Measurements from ENCODE around the gene RHOT1.

Gene RHOT1

GRCh38 chr17:32126746-32127145 is 15.6 kb upstream of the RHOT1 start:
- TF ChIP-seq ZBTB7A (IDR thresholded peaks at IDR 0.05; ENCODE audit: low read depth) (no peak), TAF1 (IDR thresholded peaks at IDR 0.05; ENCODE audit: low read depth) (no peak), CREB1 (IDR thresholded peaks at IDR 0.05; ENCODE audit: low read depth) (no peak), FOXM1 (IDR thresholded peaks at IDR 0.05; ENCODE audit: borderline replicate concordance, low read depth) (no peak), TEAD4 (IDR thresholded peaks at IDR 0.05) (no peak), REST (IDR thresholded peaks at IDR 0.05; ENCODE audit: low read depth) (no peak)

- no peak for TF ChIP-seq NFIC (IDR thresholded peaks at IDR 0.05)
- TF ChIP-seq TAF1 (IDR thresholded peaks at IDR 0.05; ENCODE audit: low read depth), result 0 out of 2 replicates have a peak, but pooled peaks have one; percentile 33
- peak; percentile 58; the same call in 1 of the 2 replicates for TF ChIP-seq MAX (IDR thresholded peaks at IDR 0.05)
- TF ChIP-seq FOXM1 (IDR thresholded peaks at IDR 0.05; ENCODE audit: borderline replicate concordance, low read depth), result no peak
- no peak for TF ChIP-seq TCF12 (IDR thresholded peaks at IDR 0.05; ENCODE audit: low read depth)
- TF ChIP-seq USF1 (IDR thresholded peaks at IDR 0.05), result peak; percentile 67
- no peak for TF ChIP-seq TEAD4 (IDR thresholded peaks at IDR 0.05)
- no peak for TF ChIP-seq REST (IDR thresholded peaks at IDR 0.05; ENCODE audit: low read depth)
- TF ChIP-seq EGR1 (IDR thresholded peaks at IDR 0.05), result no peak
- TF ChIP-seq CEBPB (IDR thresholded peaks at IDR 0.05), result no peak
- no peak for TF ChIP-seq CREB1 (IDR thresholded peaks at IDR 0.05; ENCODE audit: low read depth)
- peak; percentile 28; the same call in 1 of the 2 replicates for TF ChIP-seq YY1 (IDR thresholded peaks at IDR 0.05; ENCODE audit: low read depth)
- no peak for TF ChIP-seq ZBTB7A (IDR thresholded peaks at IDR 0.05; ENCODE audit: low read depth)
- TF ChIP-seq RAD21 (IDR thresholded peaks at IDR 0.05; ENCODE audit: low read depth), result no peak
- no peak for TF ChIP-seq EP300 (IDR thresholded peaks at IDR 0.05; ENCODE audit: borderline replicate concordance)
Observed at GRCh38 chr17:32127158-32127897, 15.0 kb upstream of the RHOT1 start.

- peak; percentile 38 for TF ChIP-seq RAD21 (IDR thresholded peaks at IDR 0.05; ENCODE audit: low read depth)
Observed at GRCh38 chr17:32135497-32136117, 6.7 kb upstream of the RHOT1 start.

GRCh38 chr17:32136856-32137255 is 5.4 kb upstream of the RHOT1 start:
- TF ChIP-seq CEBPB (IDR thresholded peaks at IDR 0.05), result no peak
- TF ChIP-seq TEAD4 (IDR thresholded peaks at IDR 0.05), result no peak
- TF ChIP-seq MAX (IDR thresholded peaks at IDR 0.05), result no peak
- no peak for TF ChIP-seq FOXM1 (IDR thresholded peaks at IDR 0.05; ENCODE audit: borderline replicate concordance, low read depth)
- TF ChIP-seq CREB1 (IDR thresholded peaks at IDR 0.05; ENCODE audit: low read depth), result no peak
- no peak for TF ChIP-seq REST (IDR thresholded peaks at IDR 0.05; ENCODE audit: low read depth)
- no peak for TF ChIP-seq ZBTB7A (IDR thresholded peaks at IDR 0.05; ENCODE audit: low read depth)
- no peak for TF ChIP-seq NFIC (IDR thresholded peaks at IDR 0.05)
- TF ChIP-seq USF1 (IDR thresholded peaks at IDR 0.05), result no peak
- TF ChIP-seq TCF12 (IDR thresholded peaks at IDR 0.05; ENCODE audit: low read depth), result no peak
- TF ChIP-seq RAD21 (IDR thresholded peaks at IDR 0.05; ENCODE audit: low read depth), result no peak
- no peak for TF ChIP-seq TAF1 (IDR thresholded peaks at IDR 0.05; ENCODE audit: low read depth)

Data from Ishikawa (cell line).